Nephron (organoid): Measurements from ENCODE around the gene PLD1.

Source experiments
- H3K27ac Mint-ChIP-seq, 3 experiments: 2 replicates each; pipeline ENCODE4 v1.8.0; 2020; ENCODE audit warnings: mixed read lengths in 3 of 3, mild to moderate bottlenecking in 2 of 3, moderate library complexity in 1 of 3
- H3K27me3 Mint-ChIP-seq: 2 replicates; pipeline ENCODE4 v1.8.0; 2021; ENCODE audit warnings: low read depth, mild to moderate bottlenecking, moderate library complexity, mixed read lengths
- H3K36me3 Mint-ChIP-seq: 2 replicates; pipeline ENCODE4 v1.8.0; 2020; ENCODE audit warnings: low read depth, mixed read lengths
- H3K4me1 Mint-ChIP-seq: 2 replicates; pipeline ENCODE4 v1.8.0; 2020; ENCODE audit warnings: mixed read lengths
- H3K4me3 Mint-ChIP-seq, 3 experiments: 2 replicates each; pipeline ENCODE4 v1.8.0; 2020; ENCODE audit warnings: mild to moderate bottlenecking in 3 of 3, mixed read lengths in 3 of 3, moderate library complexity in 2 of 3
- H3K9me3 Mint-ChIP-seq: 2 replicates; pipeline ENCODE4 v1.8.0; 2020; ENCODE audit warnings: mixed read lengths
- TF ChIP-seq, protein P1 (sequence below), 3 experiments: fragments of 200-600 bp; sonication (generic); IDR thresholded peaks; one replicate each; pipeline ENCODE4 v1.5.0; 2021; ENCODE audit warnings: antibody characterized with exemption in 3 of 3; ENCODE audit not compliant: unreplicated experiment in 3 of 3

PLD1 gene

GRCh38 chr3:171729452-171730334 lies 80.6 kb downstream of the PLD1 start:
- Mint-ChIP-seq H3K9me3 (no peaks in the 10 kb centered on the region), H3K27me3 (peaks cover 3% of the 10 kb centered on the region), H3K36me3 (peaks cover 3% of the 10 kb centered on the region), H3K27ac (no peak overlapping the region), H3K4me1 (peaks cover 24% of the 10 kb centered on the region), H3K4me3 (no peak overlapping the region)
- TF ChIP-seq, protein P1, sequence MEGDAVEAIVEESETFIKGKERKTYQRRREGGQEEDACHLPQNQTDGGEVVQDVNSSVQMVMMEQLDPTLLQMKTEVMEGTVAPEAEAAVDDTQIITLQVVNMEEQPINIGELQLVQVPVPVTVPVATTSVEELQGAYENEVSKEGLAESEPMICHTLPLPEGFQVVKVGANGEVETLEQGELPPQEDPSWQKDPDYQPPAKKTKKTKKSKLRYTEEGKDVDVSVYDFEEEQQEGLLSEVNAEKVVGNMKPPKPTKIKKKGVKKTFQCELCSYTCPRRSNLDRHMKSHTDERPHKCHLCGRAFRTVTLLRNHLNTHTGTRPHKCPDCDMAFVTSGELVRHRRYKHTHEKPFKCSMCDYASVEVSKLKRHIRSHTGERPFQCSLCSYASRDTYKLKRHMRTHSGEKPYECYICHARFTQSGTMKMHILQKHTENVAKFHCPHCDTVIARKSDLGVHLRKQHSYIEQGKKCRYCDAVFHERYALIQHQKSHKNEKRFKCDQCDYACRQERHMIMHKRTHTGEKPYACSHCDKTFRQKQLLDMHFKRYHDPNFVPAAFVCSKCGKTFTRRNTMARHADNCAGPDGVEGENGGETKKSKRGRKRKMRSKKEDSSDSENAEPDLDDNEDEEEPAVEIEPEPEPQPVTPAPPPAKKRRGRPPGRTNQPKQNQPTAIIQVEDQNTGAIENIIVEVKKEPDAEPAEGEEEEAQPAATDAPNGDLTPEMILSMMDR (IDR thresholded peaks at IDR 0.05; ENCODE audit: unreplicated experiment in 3 of 3): no peak

DNA sequence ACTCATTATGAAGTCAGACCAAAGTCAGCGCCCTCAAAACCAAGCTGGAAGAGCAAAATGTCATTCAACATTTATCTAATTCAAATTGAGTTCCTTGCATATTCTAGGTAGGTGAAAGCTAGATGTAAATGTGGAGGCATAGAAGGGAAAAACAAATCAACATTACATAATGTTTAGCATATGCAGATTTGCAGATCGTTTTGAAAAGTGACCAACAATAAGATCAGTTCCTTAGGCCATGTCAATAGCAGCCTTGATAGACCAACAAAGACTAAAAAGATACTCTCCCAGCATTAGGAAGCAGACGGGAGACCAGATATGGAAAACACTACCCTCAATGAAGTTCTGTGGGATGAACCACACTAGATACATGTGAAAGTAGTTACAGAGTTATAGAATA lies 83.0 kb downstream of the PLD1 start:
- Mint-ChIP-seq H3K27me3 (peaks cover 4% of the 10 kb centered on the region), H3K4me1 (peaks cover 17% of the 10 kb centered on the region), H3K4me3 (no peak overlapping the region), H3K36me3 (peaks cover 15% of the 10 kb centered on the region), H3K9me3 (no peaks in the 10 kb centered on the region), H3K27ac (no peak overlapping the region)
- TF ChIP-seq, protein P1 (IDR thresholded peaks at IDR 0.05; ENCODE audit: unreplicated experiment in 3 of 3): no peak

DNA sequence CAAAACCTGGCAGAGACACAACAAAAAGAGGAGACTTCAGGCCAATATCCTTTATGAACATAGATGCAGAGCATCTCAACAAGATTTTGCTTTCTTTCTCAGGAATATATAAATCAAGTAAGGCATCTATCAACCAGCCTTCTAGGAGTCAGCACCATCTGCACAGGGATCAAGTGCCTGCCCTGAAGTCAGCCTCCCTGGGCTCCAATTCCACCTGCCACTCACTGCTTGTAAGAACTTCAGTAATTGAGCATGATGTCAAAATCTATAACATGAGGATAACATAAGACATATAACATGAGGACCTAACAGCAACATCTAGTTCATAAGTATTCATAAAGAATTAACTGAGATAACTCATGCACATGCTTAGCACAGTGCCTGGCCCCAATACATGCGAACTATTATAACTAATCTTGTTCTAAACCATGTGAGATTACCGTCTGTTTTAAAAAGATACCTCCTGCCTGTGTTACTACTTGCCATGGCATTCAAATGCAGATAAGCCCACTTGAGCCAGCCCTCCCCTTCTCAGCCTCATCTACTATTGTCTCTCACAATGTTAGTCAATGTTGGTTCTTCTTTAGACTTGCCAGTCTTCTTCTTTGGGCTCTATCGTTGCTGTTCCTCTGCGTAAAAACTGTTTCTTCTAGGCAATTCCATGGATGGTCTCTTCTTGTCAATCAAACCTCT lies 91.6 kb downstream of the PLD1 start:
- Mint-ChIP-seq H3K36me3 (peaks cover 68% of the 10 kb centered on the region), H3K4me1 (no peaks in the 10 kb centered on the region), H3K27me3 (no peaks in the 10 kb centered on the region), H3K4me3 (no peak overlapping the region), H3K27ac (no peak overlapping the region), H3K9me3 (peaks cover 37% of the 10 kb centered on the region)
- TF ChIP-seq, protein P1 (IDR thresholded peaks at IDR 0.05; ENCODE audit: unreplicated experiment in 3 of 3): no peak

DNA sequence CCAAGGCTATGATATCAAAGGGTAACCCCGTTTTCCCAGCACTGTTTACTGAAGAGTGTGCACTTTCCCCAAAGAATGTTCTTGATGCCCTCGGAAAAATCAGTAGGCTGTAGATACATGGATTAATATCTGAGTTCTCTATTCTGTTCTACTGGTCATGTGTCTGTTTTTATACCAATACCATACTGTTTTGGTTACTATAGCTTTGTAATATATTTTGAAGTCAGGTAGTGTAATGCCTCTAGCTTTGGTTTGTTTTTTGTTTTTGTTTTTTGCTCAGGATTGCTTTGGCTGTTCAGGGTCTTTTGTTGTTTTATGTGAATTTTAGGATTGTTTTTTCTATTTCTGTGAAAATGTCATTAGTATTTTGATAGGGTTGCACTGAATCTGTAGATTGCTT lies 95.1 kb downstream of the PLD1 start:
- Mint-ChIP-seq H3K36me3 (peaks cover 75% of the 10 kb centered on the region), H3K4me1 (no peaks in the 10 kb centered on the region), H3K27ac (no peak overlapping the region), H3K4me3 (no peak overlapping the region), H3K9me3 (peaks cover 37% of the 10 kb centered on the region), H3K27me3 (no peaks in the 10 kb centered on the region)
- TF ChIP-seq, protein P1 (IDR thresholded peaks at IDR 0.05; ENCODE audit: unreplicated experiment in 3 of 3): no peak

DNA sequence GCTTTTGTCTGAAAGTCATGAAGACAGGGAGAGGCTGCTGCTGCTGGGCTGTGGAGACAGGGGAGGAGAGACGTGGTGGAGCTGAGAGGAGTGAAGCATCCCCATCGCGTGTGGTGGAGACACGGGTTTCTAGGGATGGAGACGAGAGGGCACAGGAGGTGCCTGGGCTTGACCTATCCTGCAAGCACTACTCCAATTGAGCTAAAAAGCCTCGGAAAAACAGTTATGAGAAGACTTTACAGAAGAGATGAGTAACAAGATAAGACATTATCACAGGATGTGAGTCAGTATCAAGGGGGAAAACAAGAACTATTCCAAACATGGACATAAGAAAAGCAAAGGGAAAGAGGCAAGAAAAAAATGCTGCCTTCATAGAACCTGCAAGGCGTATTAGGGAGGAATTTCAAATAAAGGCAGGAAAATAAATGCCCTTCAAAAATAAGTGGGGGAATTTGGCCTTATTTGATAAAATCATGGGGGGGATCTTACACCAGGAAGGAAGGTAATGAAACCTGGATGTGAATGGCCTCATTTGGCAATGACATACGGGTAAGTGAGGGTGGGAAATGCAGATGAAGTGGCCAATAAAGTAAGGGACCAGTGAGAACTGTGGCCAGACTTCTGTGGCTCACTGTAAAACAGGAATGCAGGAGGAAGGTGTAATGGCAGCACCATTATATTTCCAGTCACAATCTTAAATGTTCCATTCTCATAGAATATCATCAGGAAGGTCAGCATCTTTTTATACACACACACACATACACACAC lies 97.9 kb downstream of the PLD1 start:
- Mint-ChIP-seq H3K27ac (no peak overlapping the region), H3K4me3 (no peak overlapping the region), H3K9me3 (peaks cover 26% of the 10 kb centered on the region), H3K36me3 (peaks cover 68% of the 10 kb centered on the region), H3K27me3 (no peaks in the 10 kb centered on the region), H3K4me1 (no peaks in the 10 kb centered on the region)
- TF ChIP-seq, protein P1 (IDR thresholded peaks at IDR 0.05; ENCODE audit: unreplicated experiment in 3 of 3): no peak
